T-cell (primary cell): ENCODE measurements around the gene CLCA2. TPM values are rescaled to one million over a fixed set of nuclear protein-coding genes. Genes with fewer than 3 reads are reported as not detected.
"Not testable (repeated sequence)": the region's sequence is repeated elsewhere in the genome, so short reads cannot be mapped to it uniquely, and the experiment has no call there.

ENCODE experiments used
- ATAC-seq, 4 experiments: fragments of 200-7000 bp in 3 of 4; fragments of 150-1000 bp in 1 of 4; cut with Tn5 transposase; replicated peaks in 1 of 4; 1 replicate in 3 of 4; 2 replicates in 1 of 4; pipeline ENCODE4 v1.10.0; 2021; ENCODE audit warnings: moderate library complexity in 3 of 4, mild to moderate bottlenecking in 2 of 4, moderate number of reproducible peaks in 1 of 4
- CTCF ChIA-PET, 2 donors: fragments of 300-600 bp; sonication (Branson Sonifier 250); formaldehyde crosslinking; loops; one replicate each; lab custom pipeline; 2022; ENCODE audit warnings: antibody characterized with exemption in 2 of 2; lab: Charles Lee
- POLR2A ChIA-PET, 2 donors: fragments of 300-600 bp; sonication (Branson Sonifier 250); formaldehyde crosslinking; loops; one replicate each; lab custom pipeline; 2022; ENCODE audit warnings: antibody characterized with exemption in 2 of 2; lab: Charles Lee
- DNase-seq, 35 experiments: peaks; one replicate each; pipeline versions ENCODE4 v3.0.0 to v3.0.0-alpha.2; 2013 to 2023
- H3K27ac ChIP-seq: one replicate; pipeline ENCODE4 v1.5.1; 2013; ENCODE audit warnings: low read length
- H3K27me3 ChIP-seq, 2 experiments: replicated peaks in 1 of 2; 1 replicate in 1 of 2; 2 replicates in 1 of 2; pipeline versions ENCODE4 v1.6.1 to v1.7.0; 2013; ENCODE audit warnings: low read length in 1 of 2, mixed read lengths in 1 of 2; ENCODE audit not compliant: control insufficient read depth in 2 of 2, insufficient read depth in 2 of 2; ENCODE audit errors: extremely low read depth in 1 of 2
- H3K36me3 ChIP-seq, 2 donors: 1 replicate in 1 of 2; 2 replicates in 1 of 2; pipeline versions ENCODE4 v1.6.1 to v1.7.0; 2013; ENCODE audit warnings: low read length in 1 of 2; ENCODE audit not compliant: control insufficient read depth in 2 of 2, insufficient read depth in 1 of 2; ENCODE audit errors: extremely low read depth in 1 of 2
- H3K4me1 ChIP-seq, 2 experiments: 1 replicate in 1 of 2; 2 replicates in 1 of 2; pipeline versions ENCODE4 v1.6.1 to v1.7.0; 2013; ENCODE audit warnings: low read length in 2 of 2, mixed read lengths in 1 of 2; ENCODE audit not compliant: insufficient read depth in 2 of 2, control insufficient read depth in 1 of 2; ENCODE audit errors: extremely low read depth in 1 of 2
- H3K4me3 ChIP-seq, 2 donors: 1 replicate in 1 of 2; 2 replicates in 1 of 2; pipeline versions ENCODE4 v1.5.1 to v1.7.0; 2013; ENCODE audit warnings: mild to moderate bottlenecking in 2 of 2, low read length in 1 of 2, moderate library complexity in 1 of 2; ENCODE audit not compliant: control insufficient read depth in 1 of 2; ENCODE audit errors: extremely low read depth in 1 of 2
- H3K9me3 ChIP-seq: 2 replicates; pipeline ENCODE4 v1.7.0; 2013
- H3K27ac Mint-ChIP-seq, 2 donors: one replicate each; pipeline ENCODE4 v1.8.0; 2020 to 2021; ENCODE audit warnings: mild to moderate bottlenecking in 2 of 2, mixed read lengths in 2 of 2
- H3K27me3 Mint-ChIP-seq, 2 donors: one replicate each; pipeline ENCODE4 v1.8.0; 2021 to 2022; ENCODE audit warnings: mixed read lengths in 2 of 2
- H3K36me3 Mint-ChIP-seq: one replicate; pipeline ENCODE4 v1.8.0; 2021; ENCODE audit warnings: mixed read lengths
- H3K4me1 Mint-ChIP-seq, 3 donors: one replicate each; pipeline ENCODE4 v1.8.0; 2020 to 2022; ENCODE audit warnings: mixed read lengths in 3 of 3, mild to moderate bottlenecking in 1 of 3
- H3K4me3 Mint-ChIP-seq, 3 donors: one replicate each; pipeline ENCODE4 v1.8.0; 2020 to 2022; ENCODE audit warnings: mild to moderate bottlenecking in 3 of 3, mixed read lengths in 3 of 3, moderate library complexity in 3 of 3
- H3K9me3 Mint-ChIP-seq, 3 donors: one replicate each; pipeline ENCODE4 v1.8.0; 2020 to 2022; ENCODE audit warnings: mixed read lengths in 3 of 3
- WGBS: methylation state at CpG from one replicate; pipeline ENCODE4 v1.1.5; 2013; ENCODE audit warnings: missing lambda C conversion rate; ENCODE audit not compliant: insufficient coverage; 5-methylcytosine and 5-hydroxymethylcytosine counted together
- total RNA-seq, 35 experiments: library from RNA in 6 of 35; stranded (reverse) in 6 of 35; fragments of 120-200 nt in 1 of 35; gene quantifications; one replicate each; pipeline versions ENCODE4 v1.2.1 to v1.2.4 and lab custom pipeline; 2013 to 2026

CLCA2 gene
- total RNA-seq, 5 donors from 2014 or later (not counting 1 experiment from before 2014, with no cell fraction given): not detected

DNA sequence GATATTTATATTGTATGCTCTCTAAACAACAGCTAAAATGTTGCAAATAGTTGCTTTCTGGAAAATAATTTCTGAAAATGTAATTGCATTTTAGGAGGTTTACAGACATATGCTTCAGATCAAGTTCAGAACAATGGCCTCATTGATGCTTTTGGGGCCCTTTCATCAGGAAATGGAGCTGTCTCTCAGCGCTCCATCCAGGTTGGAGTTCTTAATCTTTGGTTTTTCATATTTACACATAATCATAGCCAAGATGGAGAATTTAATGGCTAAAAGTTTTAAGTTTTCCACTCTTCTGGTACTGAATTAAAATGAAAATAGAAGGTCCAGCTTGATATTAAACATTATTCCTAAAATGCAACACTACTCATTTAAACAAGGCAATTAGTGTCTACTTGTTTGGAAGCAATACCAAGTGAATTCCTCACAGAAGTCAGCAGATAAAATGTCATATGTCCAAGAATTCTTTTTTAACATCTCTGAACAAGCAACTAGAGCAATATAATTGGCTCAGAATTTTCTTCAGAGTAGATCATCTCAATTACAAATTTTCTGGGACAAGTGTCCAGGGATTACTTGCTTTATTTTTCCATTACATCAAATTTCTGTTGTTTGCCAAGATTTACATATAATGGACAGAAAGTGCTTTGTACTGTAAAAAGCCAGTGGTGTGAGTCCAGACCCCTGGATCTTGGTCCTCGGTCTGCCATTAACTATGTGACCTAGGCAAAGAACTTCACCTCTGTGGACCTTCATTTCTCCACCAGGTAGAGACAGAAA is 67.4 kb downstream of the CLCA2 start:
- POLR2A ChIA-PET: no interaction called here
- H3K27ac Mint-ChIP-seq: no peak overlapping the region
- WGBS: no CpG with 5 or more reads among the region's 2 CpGs
- H3K27me3 Mint-ChIP-seq: peaks cover 3% of the 10 kb centered on the region in 2 donors
- CTCF ChIA-PET: interaction anchor here (0.7 to 1.7 kb wide), 3 partner anchors 8 to 91 kb away, joined by 3 to 6 read pairs (median 4); no protein-coding TSS in a partner anchor
- no peaks in the 10 kb centered on the region for H3K9me3 Mint-ChIP-seq
- Histone ChIP-seq H3K4me1 (no peaks in the 10 kb centered on the region), H3K4me3 (no peak overlapping the region), H3K27ac (no peak overlapping the region), H3K36me3 (no peaks in the 10 kb centered on the region), H3K27me3 (peaks cover 0 to 4% of the 10 kb centered on the region in 2 experiments), H3K9me3 (no peaks in the 10 kb centered on the region)
- no peak for ATAC-seq
- no peak overlapping the region for H3K4me3 Mint-ChIP-seq
- DNase-seq: no peak
- no peaks in the 10 kb centered on the region for H3K36me3 Mint-ChIP-seq
- no peaks in the 10 kb centered on the region for H3K4me1 Mint-ChIP-seq

DNA sequence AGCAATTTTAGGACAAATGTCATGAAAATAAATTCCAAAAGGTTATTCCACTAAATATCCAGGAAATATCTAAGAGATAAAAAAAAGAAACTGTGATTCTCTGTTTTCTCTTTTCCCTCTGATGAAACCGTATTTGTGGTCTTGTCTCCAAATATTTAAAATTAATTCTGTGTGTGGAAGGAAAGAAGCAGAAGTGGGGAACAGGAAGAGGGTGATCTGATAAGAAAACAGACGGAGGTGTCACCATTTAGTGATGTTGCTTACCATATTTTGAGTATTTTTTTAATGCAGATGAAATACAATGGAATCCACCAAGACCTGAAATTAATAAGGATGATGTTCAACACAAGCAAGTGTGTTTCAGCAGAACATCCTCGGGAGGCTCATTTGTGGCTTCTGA is 74.3 kb downstream of the CLCA2 start:
- Histone ChIP-seq H3K4me3 (no peak overlapping the region), H3K36me3 (no peaks in the 10 kb centered on the region), H3K27ac (no peak overlapping the region), H3K4me1 (peaks cover 0 to 14% of the 10 kb centered on the region in 2 experiments), H3K27me3 (peaks cover 0 to 6% of the 10 kb centered on the region in 2 experiments), H3K9me3 (no peaks in the 10 kb centered on the region)
- WGBS: 50% methylated on average over 2 of the region's 3 CpGs
- Mint-ChIP-seq H3K4me1 (peaks cover 7 to 14% (median 9%) of the 10 kb centered on the region in 3 donors), H3K36me3 (no peaks in the 10 kb centered on the region), H3K27ac (no peak overlapping the region), H3K4me3 (no peak overlapping the region), H3K27me3 (peaks cover 9 to 18% of the 10 kb centered on the region in 2 donors), H3K9me3 (no peaks in the 10 kb centered on the region)
- no peak for ATAC-seq
- DNase-seq: no peak
- POLR2A ChIA-PET: no interaction called here
- CTCF ChIA-PET: interaction anchor here (0.6 to 1.4 kb wide), 7 partner anchors 7 to 837 kb away, joined by 3 to 6 read pairs (median 3); no protein-coding TSS in a partner anchor

DNA sequence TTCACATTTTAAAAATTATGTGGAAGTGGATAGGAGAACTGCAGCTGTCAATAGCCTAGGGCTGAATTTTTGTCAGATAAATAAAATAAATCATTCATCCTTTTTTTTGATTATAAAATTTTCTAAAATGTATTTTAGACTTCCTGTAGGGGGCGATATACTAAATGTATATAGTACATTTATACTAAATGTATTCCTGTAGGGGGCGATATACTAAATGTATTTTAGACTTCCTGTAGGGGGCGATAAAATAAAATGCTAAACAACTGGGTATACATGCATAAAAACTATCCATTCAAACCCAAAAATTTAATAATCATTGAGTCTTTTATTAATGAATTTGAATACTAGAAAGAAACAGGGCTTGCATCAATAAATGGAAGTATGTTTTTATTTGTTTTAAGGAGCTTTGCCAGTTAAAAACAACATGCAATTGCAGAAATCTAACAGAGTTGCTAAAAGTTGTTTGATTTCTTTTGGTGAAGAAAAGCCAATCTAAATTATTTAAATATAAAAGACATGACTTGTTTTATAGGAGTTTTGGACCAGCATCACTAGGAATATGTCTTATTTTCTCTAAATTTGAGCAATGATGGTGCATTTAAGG is 76.1 kb downstream of the CLCA2 start:
- no peaks in the 10 kb centered on the region for H3K36me3 Mint-ChIP-seq
- ATAC-seq (peak; percentile 41 to 68 (median 52)), DNase-seq (peak in 1 of 35 experiments; percentile 59)
- H3K27me3 ChIP-seq: peaks cover 0 to 11% of the 10 kb centered on the region in 2 experiments
- no peaks in the 10 kb centered on the region for H3K9me3 Mint-ChIP-seq
- H3K27ac Mint-ChIP-seq: peak overlapping the region in 1 of 2 donors; percentile 1
- peaks cover 9 to 24% of the 10 kb centered on the region in 2 donors for H3K27me3 Mint-ChIP-seq
- CTCF ChIA-PET: interaction anchor here (0.6 to 2.5 kb wide), 37 partner anchors 9 to 242 kb away, joined by 3 to 13 read pairs (median 3); partner anchors contain the start of gene ODF2L (in 2 of the 2)
- no peak overlapping the region for H3K4me3 ChIP-seq
- POLR2A ChIA-PET: interaction anchor here in 1 of 2 donors (0.6 kb wide), 1 partner anchor 58 kb away, joined by 3 read pairs; no protein-coding TSS in a partner anchor
- peaks cover 0 to 18% of the 10 kb centered on the region in 2 experiments for H3K4me1 ChIP-seq
- H3K9me3 ChIP-seq: no peaks in the 10 kb centered on the region
- peaks cover 7 to 17% (median 11%) of the 10 kb centered on the region in 3 donors for H3K4me1 Mint-ChIP-seq
- no CpG with 5 or more reads among the region's 3 CpGs for WGBS
- no peak overlapping the region for H3K4me3 Mint-ChIP-seq
- no peaks in the 10 kb centered on the region for H3K36me3 ChIP-seq
- no peak overlapping the region for H3K27ac ChIP-seq

DNA sequence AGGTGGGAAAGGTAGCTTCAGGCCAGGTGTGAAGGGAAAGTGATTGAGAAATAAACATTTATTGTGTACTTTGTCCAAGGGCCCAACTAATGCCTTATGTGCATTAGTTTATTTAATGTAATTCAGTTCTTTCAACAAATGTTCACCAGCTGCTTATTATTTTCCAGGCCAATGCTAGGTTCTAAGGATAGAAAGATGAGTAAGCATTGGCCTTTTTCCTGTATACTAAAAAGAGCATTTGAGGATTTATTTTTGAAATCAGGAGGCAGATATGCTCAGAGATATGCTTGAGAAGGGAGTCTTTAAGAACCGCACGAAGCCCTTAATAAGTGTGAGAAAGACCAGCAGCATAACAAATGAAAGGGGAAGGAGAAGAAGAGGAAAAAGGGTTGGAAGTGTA is 76.7 kb downstream of the CLCA2 start:
- 89% methylated on average over 2 of the region's 2 CpGs for WGBS
- Mint-ChIP-seq H3K27me3 (peaks cover 9 to 24% of the 10 kb centered on the region in 2 donors), H3K36me3 (no peaks in the 10 kb centered on the region), H3K27ac (no peak overlapping the region), H3K9me3 (no peaks in the 10 kb centered on the region), H3K4me3 (no peak overlapping the region), H3K4me1 (peaks cover 7 to 17% (median 11%) of the 10 kb centered on the region in 3 donors)
- Histone ChIP-seq H3K9me3 (no peaks in the 10 kb centered on the region), H3K4me3 (no peak overlapping the region), H3K27ac (no peak overlapping the region), H3K4me1 (peaks cover 0 to 18% of the 10 kb centered on the region in 2 experiments), H3K36me3 (no peaks in the 10 kb centered on the region), H3K27me3 (peaks cover 0 to 11% of the 10 kb centered on the region in 2 experiments)
- DNase-seq: no peak
- ChIA-PET CTCF (interaction anchor here (0.5 to 2.5 kb wide), 31 partner anchors 11 to 461 kb away, joined by 3 to 13 read pairs (median 4); partner anchors contain the start of gene ODF2L (in 2 of the 2)), POLR2A (interaction anchor here in 1 of 2 donors (0.6 kb wide), 1 partner anchor 59 kb away, joined by 3 read pairs; no protein-coding TSS in a partner anchor)
- ATAC-seq: no peak

DNA sequence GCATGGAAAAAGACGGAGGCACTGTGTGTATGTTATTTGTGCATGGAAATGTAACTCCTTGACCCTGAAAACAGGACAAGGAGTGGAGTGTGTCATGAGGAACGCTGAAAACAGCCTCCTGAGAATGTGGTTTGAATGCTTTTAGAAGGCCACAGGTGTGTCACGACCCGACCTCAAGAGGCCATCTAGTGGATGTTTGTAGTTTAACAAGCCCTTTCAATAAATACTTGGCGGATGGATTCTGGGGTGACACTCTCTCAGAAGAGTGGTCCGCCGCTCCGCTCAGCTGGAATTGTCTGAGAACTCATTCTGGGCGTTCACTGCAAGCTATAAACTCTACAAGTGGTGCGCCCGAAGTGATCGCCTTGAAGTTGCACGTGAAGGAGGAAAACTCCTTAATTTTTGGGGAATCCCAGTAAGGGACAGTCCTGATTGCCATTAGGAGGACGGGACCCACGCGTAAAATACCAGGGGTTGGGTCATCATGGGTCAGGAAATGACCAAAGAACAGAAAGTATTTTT is 78.2 kb downstream of the CLCA2 start:
- peak overlapping the region in 1 of 2 donors; percentile 27 for H3K27ac Mint-ChIP-seq

More for the DNA sequence above, 78.2 kb downstream of the CLCA2 start:
- ATAC-seq (peak; percentile 63 to 83 (median 81)), DNase-seq (peak in 34 of 35 experiments; percentile 9 to 67 (median 31))
- Histone ChIP-seq H3K27me3 (peaks cover 0 to 11% of the 10 kb centered on the region in 2 experiments), H3K4me1 (peaks cover 0 to 18% of the 10 kb centered on the region in 2 experiments), H3K4me3 (peak overlapping the region; percentile 29 to 51)
- CTCF ChIA-PET: interaction anchor here (0.6 to 2.1 kb wide), 27 partner anchors 16 to 416 kb away, joined by 3 to 11 read pairs (median 4); partner anchors contain the start of genes SH3GLB1 (in 2 of the 2), CLCA2 (in 1 of the 2), HS2ST1 (in 1 of the 2) and ODF2L (in 1 of the 2)
- H3K36me3 ChIP-seq, H3K36me3 Mint-ChIP-seq, H3K9me3 Mint-ChIP-seq, POLR2A ChIA-PET, H3K9me3 ChIP-seq, H3K27ac ChIP-seq: not testable (repeated sequence)
- Mint-ChIP-seq H3K4me3 (peak overlapping the region; percentile 71 to 82 (median 81)), H3K27me3 (peaks cover 4 to 20% of the 10 kb centered on the region in 2 donors), H3K4me1 (peaks cover 7 to 17% (median 11%) of the 10 kb centered on the region in 3 donors)
- WGBS: 40% methylated on average over 13 of the region's 16 CpGs
